HEK293 (cell line): Measurements from ENCODE around the gene METTL23.

Experiments
- CTCF ChIA-PET: fragments of 350-600 bp; formaldehyde crosslinking; extraction: SDS; loops from one replicate; lab custom pipeline; 2021; ENCODE audit warnings: antibody characterized with exemption; lab: Yijun Ruan, JAX
- POLR2A ChIA-PET: fragments of 300-600 bp; formaldehyde crosslinking; extraction: SDS; loops from one replicate; lab custom pipeline; 2020; ENCODE audit warnings: antibody characterized with exemption, inconsistent platforms; lab: Yijun Ruan, JAX
- H3K27ac ChIP-seq: fragments of 200-500 bp; sonication (Bioruptor generic); 2 replicates; pipeline ENCODE4 v1.5.1; 2014; ENCODE audit warnings: low read depth, low read length, control low read depth, inconsistent platforms; ENCODE audit errors: extremely low read depth
- H3K36me3 ChIP-seq, 2 experiments: fragments of 200-500 bp in 1 of 2; sonication (Bioruptor generic) in 1 of 2; 1 replicate in 1 of 2; 2 replicates in 1 of 2; pipeline ENCODE4 v1.5.1; 2014 to 2017; ENCODE audit warnings: inconsistent platforms in 2 of 2, low read length in 2 of 2; ENCODE audit not compliant: control insufficient read depth in 2 of 2, insufficient read depth in 1 of 2
- H3K4me1 ChIP-seq: fragments of 200-500 bp; sonication (Bioruptor generic); 2 replicates; pipeline ENCODE4 v1.5.1; 2014; ENCODE audit warnings: mild to moderate bottlenecking, low read length, inconsistent platforms; ENCODE audit not compliant: control insufficient read depth, insufficient read depth
- H3K4me3 ChIP-seq: 2 replicates; pipeline ENCODE4 v1.5.1; 2011; ENCODE audit warnings: low read depth, mild to moderate bottlenecking, control low read depth, low read length, moderate library complexity
- H3K9me3 ChIP-seq: fragments of 200-500 bp; sonication (Bioruptor generic); 2 replicates; pipeline ENCODE4 v1.5.1; 2014; ENCODE audit warnings: low read depth, low read length, inconsistent platforms; ENCODE audit not compliant: control insufficient read depth, insufficient read depth
- GLI2 ChIP-seq: fragments of 450-650 bp; formaldehyde crosslinking; IDR thresholded peaks from 2 replicates; pipeline ENCODE4; 2017; ENCODE audit warnings: missing biosample characterization, missing genetic modification characterization, low read depth, borderline replicate concordance
- GLIS2 ChIP-seq: fragments of 450-650 bp; formaldehyde crosslinking; IDR thresholded peaks from 2 replicates; pipeline ENCODE4 v1.5.1; 2016; ENCODE audit warnings: missing biosample characterization, missing genetic modification characterization
- HOXA7 ChIP-seq: sonication (generic); formaldehyde crosslinking; IDR thresholded peaks from 2 replicates; pipeline ENCODE4 v1.8.1; 2022; ENCODE audit warnings: missing genetic modification reagents, borderline replicate concordance
- IKZF3 ChIP-seq: fragments of 450-650 bp; IDR thresholded peaks from 2 replicates; pipeline ENCODE4 v1.5.0; 2018; ENCODE audit warnings: missing biosample characterization, mild to moderate bottlenecking, missing genetic modification characterization, moderate library complexity
- MZF1 ChIP-seq: fragments of 450-650 bp; formaldehyde crosslinking; IDR thresholded peaks from 2 replicates; pipeline ENCODE4 v1.5.1; 2017; ENCODE audit warnings: missing biosample characterization, missing genetic modification characterization, borderline replicate concordance
- OSR2 ChIP-seq: fragments of 450-650 bp; formaldehyde crosslinking; IDR thresholded peaks from 2 replicates; pipeline ENCODE4 v1.5.1; 2016; ENCODE audit warnings: missing biosample characterization, missing genetic modification characterization
- PRDM6 ChIP-seq: fragments of 450-650 bp; formaldehyde crosslinking; IDR thresholded peaks from 2 replicates; pipeline ENCODE4 v1.5.1; 2017; ENCODE audit warnings: missing biosample characterization, missing genetic modification characterization
- REST ChIP-seq: fragments of 450-650 bp; formaldehyde crosslinking; IDR thresholded peaks from 2 replicates; pipeline ENCODE4 v1.5.1; 2016; ENCODE audit warnings: missing biosample characterization, missing genetic modification characterization
- SALL2 ChIP-seq: fragments of 450-650 bp; formaldehyde crosslinking; IDR thresholded peaks from 2 replicates; pipeline ENCODE4 v1.5.0; 2017; ENCODE audit warnings: missing biosample characterization, mild to moderate bottlenecking, missing genetic modification characterization, borderline replicate concordance
- SP2 ChIP-seq: fragments of 450-650 bp; formaldehyde crosslinking; IDR thresholded peaks from 2 replicates; pipeline ENCODE4 v1.5.1; 2016; ENCODE audit warnings: missing biosample characterization, missing genetic modification characterization
- WT1 ChIP-seq: fragments of 450-650 bp; formaldehyde crosslinking; IDR thresholded peaks from 2 replicates; pipeline ENCODE4 v1.5.1; 2016; ENCODE audit warnings: missing biosample characterization, missing genetic modification characterization
- ZBTB20 ChIP-seq: fragments of 450-650 bp; formaldehyde crosslinking; IDR thresholded peaks from 2 replicates; pipeline ENCODE4 v1.5.1; 2016; ENCODE audit warnings: missing biosample characterization, missing genetic modification characterization
- ZFP41 ChIP-seq: fragments of 450-650 bp; formaldehyde crosslinking; IDR thresholded peaks from 2 replicates; pipeline ENCODE4 v1.5.1; 2016; ENCODE audit warnings: missing biosample characterization, missing genetic modification characterization, borderline replicate concordance
- ZNF132 ChIP-seq: fragments of 450-650 bp; formaldehyde crosslinking; IDR thresholded peaks from 2 replicates; pipeline ENCODE4 v1.5.1; 2017; ENCODE audit warnings: missing biosample characterization, missing genetic modification characterization, borderline replicate concordance
- ZNF146 ChIP-seq: fragments of 450-650 bp; formaldehyde crosslinking; IDR thresholded peaks from 2 replicates; pipeline ENCODE4 v1.5.1; 2016; ENCODE audit warnings: missing biosample characterization, missing genetic modification characterization
- ZNF18 ChIP-seq: fragments of 450-650 bp; formaldehyde crosslinking; IDR thresholded peaks from 2 replicates; pipeline ENCODE4 v1.5.1; 2016; ENCODE audit warnings: missing biosample characterization, missing genetic modification characterization
- ZNF184 ChIP-seq: fragments of 450-650 bp; IDR thresholded peaks from 2 replicates; pipeline ENCODE4 v1.5.1; 2018; ENCODE audit warnings: missing biosample characterization, mild to moderate bottlenecking, missing genetic modification characterization
- ZNF19 ChIP-seq: fragments of 450-650 bp; formaldehyde crosslinking; IDR thresholded peaks from 2 replicates; pipeline ENCODE4; 2016; ENCODE audit warnings: missing biosample characterization, missing genetic modification characterization, low read depth
- ZNF292 ChIP-seq: fragments of 450-650 bp; formaldehyde crosslinking; IDR thresholded peaks from 2 replicates; pipeline ENCODE4 v1.5.1; 2016; ENCODE audit warnings: low read depth, missing biosample characterization, missing genetic modification characterization, borderline replicate concordance
- ZNF354C ChIP-seq: fragments of 450-650 bp; formaldehyde crosslinking; IDR thresholded peaks from 2 replicates; pipeline ENCODE4 v1.5.1; 2016; ENCODE audit warnings: missing biosample characterization, missing genetic modification characterization, low read depth, borderline replicate concordance
- ZNF510 ChIP-seq: fragments of 450-650 bp; formaldehyde crosslinking; IDR thresholded peaks from 2 replicates; pipeline ENCODE4 v1.5.1; 2018; ENCODE audit warnings: mild to moderate bottlenecking, missing genetic modification characterization, missing biosample characterization; ENCODE audit not compliant: insufficient replicate concordance
- ZNF558 ChIP-seq: fragments of 450-650 bp; formaldehyde crosslinking; IDR thresholded peaks from 2 replicates; pipeline ENCODE4 v1.5.1; 2016; ENCODE audit warnings: missing biosample characterization, missing genetic modification characterization
- ZNF561 ChIP-seq: fragments of 450-650 bp; IDR thresholded peaks from 2 replicates; pipeline ENCODE4 v1.5.1; 2018; ENCODE audit warnings: missing biosample characterization, missing genetic modification characterization, borderline replicate concordance
- ZNF580 ChIP-seq: fragments of 450-650 bp; formaldehyde crosslinking; IDR thresholded peaks from 2 replicates; pipeline ENCODE4 v1.5.1; 2016; ENCODE audit warnings: missing biosample characterization, missing genetic modification characterization
- ZNF626 ChIP-seq: fragments of 450-650 bp; sonication (Bioruptor Pico); formaldehyde crosslinking; IDR thresholded peaks from 2 replicates; pipeline ENCODE4 v1.5.1; 2018; ENCODE audit warnings: missing biosample characterization, missing genetic modification characterization, inconsistent platforms
- ZNF664 ChIP-seq: fragments of 450-650 bp; formaldehyde crosslinking; IDR thresholded peaks from 2 replicates; pipeline ENCODE4 v1.5.1; 2016; ENCODE audit warnings: missing biosample characterization, missing genetic modification characterization
- ZNF707 ChIP-seq: fragments of 450-650 bp; formaldehyde crosslinking; IDR thresholded peaks from 2 replicates; pipeline ENCODE4 v1.5.1; 2016; ENCODE audit warnings: missing biosample characterization, missing genetic modification characterization

The METTL23 gene

GRCh38 chr17:76715496-76715830, 11.2 kb upstream of the METTL23 start:
- Histone ChIP-seq H3K36me3 (peaks cover 36 to 72% of the 10 kb centered on the region in 2 experiments), H3K9me3 (no peaks in the 10 kb centered on the region), H3K27ac (no peak overlapping the region; the same call in 1 of the 2 replicates), H3K4me1 (peaks cover 35% of the 10 kb centered on the region), H3K4me3 (no peak overlapping the region)
- POLR2A ChIA-PET: interaction anchor here (0.5 to 1.5 kb wide), 3 partner anchors 10 to 14 kb away, joined by 3 to 9 read pairs (median 5); no protein-coding TSS in a partner anchor
- CTCF ChIA-PET: interaction anchor here (0.5 to 9.8 kb wide), 17 partner anchors 10 to 569 kb away, joined by 3 to 175 read pairs (median 13); partner anchors contain the start of genes JMJD6, METTL23, PRCD and ST6GALNAC1
- TF ChIP-seq ZNF184 (tag by site-specific recombination) (no peak), ZNF132 (tag by site-specific recombination) (no peak)

GRCh38 chr17:76716146-76716838, 10.3 kb upstream of the METTL23 start:
- H3K36me3 ChIP-seq: peaks cover 42 to 81% of the 10 kb centered on the region in 2 experiments
- POLR2A ChIA-PET: interaction anchor here (0.5 to 3.1 kb wide), 14 partner anchors 8 to 1720 kb away, joined by 3 to 22 read pairs (median 4); partner anchors contain the start of genes JMJD6, METTL23 and MFSD11
- TF ChIP-seq GLI2: no peak; the same call in 1 of the 2 replicates
- TF ChIP-seq MZF1 (tag by site-specific recombination): peak; percentile 21; the same call in 1 of the 2 replicates
- no peak for TF ChIP-seq ZNF146 (tag by site-specific recombination)
- TF ChIP-seq ZFP41 (tag by site-specific recombination): no peak
- no peak for TF ChIP-seq WT1 (tag by site-specific recombination)
- no peak for TF ChIP-seq ZNF664
- TF ChIP-seq ZNF580 (tag by site-specific recombination): no peak
- TF ChIP-seq GLIS2: no peak
- TF ChIP-seq HOXA7: no peak
- TF ChIP-seq ZNF561 (tag by site-specific recombination): peak; percentile 44; the same call in 1 of the 2 replicates
- TF ChIP-seq ZNF18 (tag by site-specific recombination): no peak; the same call in none of the 2 replicates
- TF ChIP-seq ZNF626 (tag by site-specific recombination): no peak
- TF ChIP-seq OSR2 (tag by site-specific recombination): 0 out of 2 replicates have a peak, but pooled peaks have one; percentile 6
- no peak for TF ChIP-seq ZNF292 (tag by site-specific recombination)
- TF ChIP-seq ZNF707 (tag by site-specific recombination): no peak
- TF ChIP-seq IKZF3 (tag by site-specific recombination): peak; percentile 89; the same call in 1 of the 2 replicates
- TF ChIP-seq REST (tag by site-specific recombination): no peak
- peak; percentile 87 for TF ChIP-seq ZBTB20 (tag by site-specific recombination)
- TF ChIP-seq SP2 (tag by site-specific recombination): peak; percentile 20; the same call in 1 of the 2 replicates
- TF ChIP-seq SALL2 (tag by site-specific recombination): no peak
- TF ChIP-seq PRDM6 (tag by site-specific recombination): peak; percentile 32; the same call in 1 of the 2 replicates
- TF ChIP-seq ZNF19 (tag by site-specific recombination): no peak
- TF ChIP-seq ZNF558 (tag by site-specific recombination): no peak
- no peak for TF ChIP-seq ZNF510 (tag by site-specific recombination)
- no peak for TF ChIP-seq ZNF354C (tag by site-specific recombination)

More at GRCh38 chr17:76716146-76716838, 10.3 kb upstream of the METTL23 start:
- H3K4me1 ChIP-seq: peaks cover 32% of the 10 kb centered on the region
- peak overlapping the region; percentile 70 for H3K27ac ChIP-seq
- CTCF ChIA-PET: interaction anchor here (0.5 to 9.8 kb wide), 14 partner anchors 10 to 1261 kb away, joined by 3 to 175 read pairs (median 6); partner anchors contain the start of genes JMJD6 and METTL23
- no peaks in the 10 kb centered on the region for H3K9me3 ChIP-seq
- no peak overlapping the region for H3K4me3 ChIP-seq
